ENCODE data around the gene IBTK.
A peak's percentile ranks its signal among the peaks of the same experiment; 100 is the strongest.
"Not testable (repeated sequence)": the region's sequence is repeated elsewhere in the genome, so short reads cannot be mapped to it uniquely, and the experiment has no call there.

Gene IBTK

GRCh38 chr6:82247505-82248272 lies at the start of gene IBTK:
Gene IBTK, minus strand, starts transcription at chr6:82247744. Its CDS starts 7,258 bp downstream, at chr6:82240486.
- H3K27me3 ChIP-seq (ENCODE audit: insufficient read depth, low read depth) = no peaks in the 10 kb centered on the region
- H4K20me1 ChIP-seq (ENCODE audit: insufficient read depth) = no peaks in the 10 kb centered on the region
- peak within 1 kb of the TSS; percentile 81 for H3K9ac ChIP-seq
- H3K4me1 ChIP-seq (ENCODE audit: low read depth, poor library complexity, severe bottlenecking) = peaks cover 4% of the 10 kb centered on the region
- H3K4me2 ChIP-seq = peak within 1 kb of the TSS; percentile 64
- H3K27ac ChIP-seq = peak within 1 kb of the TSS; percentile 44; the same call in 1 of the 2 replicates
- H2AFZ ChIP-seq (ENCODE audit: low read depth) = peak within 1 kb of the TSS; percentile 85
- no peaks in the 10 kb centered on the region for H3K36me3 ChIP-seq (ENCODE audit: insufficient read depth)
- H3K79me2 ChIP-seq (ENCODE audit: insufficient read depth, low read depth) = peaks cover 14% of the 10 kb centered on the region; the same call in 1 of the 2 replicates
- no peak for TF ChIP-seq CTCF (conservative IDR thresholded peaks at IDR 0.05; ENCODE audit: low read depth, low read length)
- peak within 1 kb of the TSS; percentile 19 for H3K4me3 ChIP-seq (IDR thresholded peaks at IDR 0.05; ENCODE audit: insufficient read depth, low read depth, low read length)

GRCh38 chr6:82283771-82284410 lies 36.3 kb upstream of the IBTK start:
- no peak overlapping the region for H3K4me3 ChIP-seq (IDR thresholded peaks at IDR 0.05; ENCODE audit: insufficient read depth, low read depth, low read length)
- no peak for TF ChIP-seq CTCF (conservative IDR thresholded peaks at IDR 0.05; ENCODE audit: low read depth, low read length)
- H3K36me3 ChIP-seq (ENCODE audit: insufficient read depth) = no peaks in the 10 kb centered on the region
- H3K4me2 ChIP-seq = no peak overlapping the region
- H3K27ac ChIP-seq = no peak overlapping the region
- H4K20me1 ChIP-seq (ENCODE audit: insufficient read depth) = no peaks in the 10 kb centered on the region
- no peaks in the 10 kb centered on the region for H3K79me2 ChIP-seq (ENCODE audit: insufficient read depth, low read depth)
- no peak overlapping the region for H2AFZ ChIP-seq (ENCODE audit: low read depth)
- no peak overlapping the region for H3K9ac ChIP-seq
- no peaks in the 10 kb centered on the region for H3K4me1 ChIP-seq (ENCODE audit: low read depth, poor library complexity, severe bottlenecking)
- H3K27me3 ChIP-seq (ENCODE audit: insufficient read depth, low read depth) = no peaks in the 10 kb centered on the region

- not testable (repeated sequence) for H3K79me2 ChIP-seq (ENCODE audit: insufficient read depth, low read depth)
Observed at GRCh38 chr6:82281550-82281949, 34.0 kb upstream of the IBTK start.

GRCh38 chr6:82277686-82278085 lies 30.1 kb upstream of the IBTK start:
- H3K36me3 ChIP-seq (ENCODE audit: insufficient read depth) = no peaks in the 10 kb centered on the region
- H3K4me2 ChIP-seq = no peak overlapping the region
- H3K27ac ChIP-seq = no peak overlapping the region
- no peak overlapping the region for H3K9ac ChIP-seq
- TF ChIP-seq CTCF (conservative IDR thresholded peaks at IDR 0.05; ENCODE audit: low read depth, low read length) = no peak
- H2AFZ ChIP-seq (ENCODE audit: low read depth) = no peak overlapping the region
- no peaks in the 10 kb centered on the region for H3K27me3 ChIP-seq (ENCODE audit: insufficient read depth, low read depth)
- H3K79me2 ChIP-seq (ENCODE audit: insufficient read depth, low read depth) = no peaks in the 10 kb centered on the region
- no peaks in the 10 kb centered on the region for H4K20me1 ChIP-seq (ENCODE audit: insufficient read depth)
- no peaks in the 10 kb centered on the region for H3K4me1 ChIP-seq (ENCODE audit: low read depth, poor library complexity, severe bottlenecking)
- H3K4me3 ChIP-seq (IDR thresholded peaks at IDR 0.05; ENCODE audit: insufficient read depth, low read depth, low read length) = no peak overlapping the region

More at GRCh38 chr6:82281550-82281949, 34.0 kb upstream of the IBTK start:
- H3K27ac ChIP-seq; H3K36me3 ChIP-seq (ENCODE audit: insufficient read depth); H3K27me3 ChIP-seq (ENCODE audit: insufficient read depth, low read depth); H3K4me1 ChIP-seq (ENCODE audit: low read depth, poor library complexity, severe bottlenecking); H4K20me1 ChIP-seq (ENCODE audit: insufficient read depth); H3K4me2 ChIP-seq; H3K4me3 ChIP-seq (IDR thresholded peaks at IDR 0.05; ENCODE audit: insufficient read depth, low read depth, low read length); H3K9ac ChIP-seq; H2AFZ ChIP-seq (ENCODE audit: low read depth): not testable (repeated sequence)

GRCh38 chr6:82275686-82276085 lies 28.1 kb upstream of the IBTK start:
- Histone ChIP-seq H3K27ac (no peak overlapping the region), H3K4me3 (IDR thresholded peaks at IDR 0.05; ENCODE audit: insufficient read depth, low read depth, low read length) (no peak overlapping the region), H3K36me3 (ENCODE audit: insufficient read depth) (no peaks in the 10 kb centered on the region), H3K4me1 (ENCODE audit: low read depth, poor library complexity, severe bottlenecking) (no peaks in the 10 kb centered on the region), H3K27me3 (ENCODE audit: insufficient read depth, low read depth) (no peaks in the 10 kb centered on the region), H2AFZ (ENCODE audit: low read depth) (no peak overlapping the region), H3K9ac (no peak overlapping the region), H3K4me2 (no peak overlapping the region), H3K79me2 (ENCODE audit: insufficient read depth, low read depth) (no peaks in the 10 kb centered on the region), H4K20me1 (ENCODE audit: insufficient read depth) (no peaks in the 10 kb centered on the region)
- no peak for TF ChIP-seq CTCF (conservative IDR thresholded peaks at IDR 0.05; ENCODE audit: low read depth, low read length)

Data from KMS-11 (cell line).